ENCODE data around the gene POLG. TPM values are rescaled to one million over a fixed set of nuclear protein-coding genes. Genes with fewer than 3 reads are reported as not detected.

Gene POLG
- total RNA-seq, 1 experiment from 2014 or later: 60.3 TPM

GRCh38 chr15:89316504-89316903 is 18.1 kb downstream of the POLG start:
- WGBS (ENCODE audit: extremely low coverage, insufficient read length, low lambda C conversion rate): no CpG with 5 or more reads among the region's 5 CpGs
- H3K9me3 Mint-ChIP-seq: no peaks in the 10 kb centered on the region
- no peak overlapping the region for H3K27ac Mint-ChIP-seq
- no peak overlapping the region for H2BK20ac ChIP-seq (ENCODE audit: low read depth, low read length, poor library complexity, severe bottlenecking)
- H2BK15ac ChIP-seq (ENCODE audit: low read depth, low read length): no peak overlapping the region
- no peak overlapping the region for H4K8ac ChIP-seq (replicated peaks; ENCODE audit: insufficient read length, low read depth, low read length)
- no peak overlapping the region for H3K27ac ChIP-seq (ENCODE audit: insufficient read length, low read depth, low read length)
- H3K18ac ChIP-seq (ENCODE audit: insufficient read length, low read depth, low read length): no peak overlapping the region
- H3K4ac ChIP-seq (ENCODE audit: low read depth, low read length): no peak overlapping the region
- H2AK5ac ChIP-seq (ENCODE audit: insufficient read length, low read length): no peak overlapping the region
- no peaks in the 10 kb centered on the region for H3K4me1 Mint-ChIP-seq
- no peak overlapping the region for H3T11ph ChIP-seq (ENCODE audit: low read length)
- no peaks in the 10 kb centered on the region for H3K79me1 ChIP-seq (ENCODE audit: insufficient read depth, low read depth, low read length, poor library complexity, severe bottlenecking)
- H3K79me2 ChIP-seq (ENCODE audit: insufficient read depth, low read length): no peaks in the 10 kb centered on the region
- H4K20me1 ChIP-seq (ENCODE audit: control insufficient read depth, insufficient read depth, insufficient read length): no peaks in the 10 kb centered on the region
- no peaks in the 10 kb centered on the region for H3K27me3 ChIP-seq (ENCODE audit: insufficient read depth, low read length)
- peaks cover 44 to 84% (median 81%) of the 10 kb centered on the region in 3 experiments for H3K36me3 Mint-ChIP-seq (ENCODE audit: insufficient read depth in 1 of 3, low read depth in 3 of 3)
- TF ChIP-seq CTCF (conservative IDR thresholded peaks at IDR 0.05): no peak
- no peak overlapping the region for H2AFZ ChIP-seq (ENCODE audit: low read length)
- H2BK120ac ChIP-seq (ENCODE audit: low read depth, low read length, poor library complexity, severe bottlenecking): no peak overlapping the region
- no peak overlapping the region for H2BK5ac ChIP-seq (ENCODE audit: insufficient read length, low read length)
- no peaks in the 10 kb centered on the region for H3K23me2 ChIP-seq (ENCODE audit: insufficient read length, low read depth, low read length, poor library complexity, severe bottlenecking)
- no peak overlapping the region for H4K5ac ChIP-seq (ENCODE audit: insufficient read length, low read depth, low read length)
- H3K4me2 ChIP-seq (ENCODE audit: insufficient read depth, insufficient read length, low read length): no peak overlapping the region
- DNase-seq: no peak
- H3K23ac ChIP-seq (ENCODE audit: insufficient read length, low read depth, low read length): no peak overlapping the region
- no peak overlapping the region for H2BK12ac ChIP-seq (ENCODE audit: insufficient read length, low read depth, low read length)
- H3K4me3 Mint-ChIP-seq: no peak overlapping the region
- no peak overlapping the region for H3K9ac ChIP-seq (ENCODE audit: extremely low read depth, insufficient read length, low read length)
- H3K27me3 Mint-ChIP-seq (ENCODE audit: low read depth): no peaks in the 10 kb centered on the region
- H3K9me3 ChIP-seq (ENCODE audit: control insufficient read depth, low read depth, low read length): no peaks in the 10 kb centered on the region
- no peaks in the 10 kb centered on the region for H3K4me1 ChIP-seq (ENCODE audit: insufficient read depth, low read length)
- H3K14ac ChIP-seq (ENCODE audit: insufficient read depth, low read length): no peak overlapping the region
- no peak overlapping the region for H3K56ac ChIP-seq (ENCODE audit: insufficient read length, low read depth, low read length)
- no peak overlapping the region for H4K91ac ChIP-seq (ENCODE audit: insufficient read length, low read depth, low read length)
